Right lobe of liver (tissue), 4 donors: ENCODE measurements around the gene KLRC1.
"Not testable (repeated sequence)": the region's sequence is repeated elsewhere in the genome, so short reads cannot be mapped to it uniquely, and the experiment has no call there.

Experiments
- POLR2A ChIP-seq: fragments of 450-650 bp; IDR thresholded peaks from one replicate; pipeline ENCODE4 v1.6.1; 2017; ENCODE audit warnings: antibody characterized with exemption, mild to moderate bottlenecking
- TF ChIP-seq, protein P1 (sequence below), 4 donors: fragments of 200-600 bp in 3 of 4; fragments of 450-650 bp in 1 of 4; IDR thresholded peaks; one replicate each; pipeline versions ENCODE4 v1.5.1 to v1.8.0; 2016 to 2022; ENCODE audit warnings: antibody characterized with exemption in 4 of 4, mild to moderate bottlenecking in 2 of 4
- donor health status: DM: no; HTN: no; CAD: no.
- donor health status: DM: no; HTN: no; CAD: no.
- donor health status: DM: no; HTN: yes; CAD: no.

DNA sequence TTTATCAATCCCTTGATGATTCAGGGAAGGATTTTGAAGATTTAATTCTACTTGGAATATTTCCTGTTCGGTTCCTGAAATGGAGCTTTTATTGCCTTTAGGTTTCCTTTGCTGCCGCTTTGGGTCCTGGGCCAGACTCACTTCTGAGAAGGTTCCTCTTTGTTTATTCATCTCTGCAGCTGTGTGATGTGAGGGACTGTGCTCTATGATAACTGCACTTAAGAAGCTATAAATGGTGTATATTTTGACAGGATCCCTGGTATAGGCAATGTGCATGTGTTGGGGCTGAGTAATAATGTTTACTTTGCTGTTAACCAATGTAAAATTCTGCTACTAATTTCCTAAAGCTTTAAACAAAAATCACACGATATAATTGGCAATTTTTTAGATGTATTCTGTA, 17.4 kb downstream of the KLRC1 start, which contains the start of gene KLRC2:
- TF ChIP-seq, protein P1, sequence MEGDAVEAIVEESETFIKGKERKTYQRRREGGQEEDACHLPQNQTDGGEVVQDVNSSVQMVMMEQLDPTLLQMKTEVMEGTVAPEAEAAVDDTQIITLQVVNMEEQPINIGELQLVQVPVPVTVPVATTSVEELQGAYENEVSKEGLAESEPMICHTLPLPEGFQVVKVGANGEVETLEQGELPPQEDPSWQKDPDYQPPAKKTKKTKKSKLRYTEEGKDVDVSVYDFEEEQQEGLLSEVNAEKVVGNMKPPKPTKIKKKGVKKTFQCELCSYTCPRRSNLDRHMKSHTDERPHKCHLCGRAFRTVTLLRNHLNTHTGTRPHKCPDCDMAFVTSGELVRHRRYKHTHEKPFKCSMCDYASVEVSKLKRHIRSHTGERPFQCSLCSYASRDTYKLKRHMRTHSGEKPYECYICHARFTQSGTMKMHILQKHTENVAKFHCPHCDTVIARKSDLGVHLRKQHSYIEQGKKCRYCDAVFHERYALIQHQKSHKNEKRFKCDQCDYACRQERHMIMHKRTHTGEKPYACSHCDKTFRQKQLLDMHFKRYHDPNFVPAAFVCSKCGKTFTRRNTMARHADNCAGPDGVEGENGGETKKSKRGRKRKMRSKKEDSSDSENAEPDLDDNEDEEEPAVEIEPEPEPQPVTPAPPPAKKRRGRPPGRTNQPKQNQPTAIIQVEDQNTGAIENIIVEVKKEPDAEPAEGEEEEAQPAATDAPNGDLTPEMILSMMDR (IDR thresholded peaks at IDR 0.05), result not testable (repeated sequence)
- not testable (repeated sequence) for TF ChIP-seq POLR2A
